HEK293 (cell line): ENCODE data around the gene HOXC10.

ENCODE experiments used
- CTCF ChIA-PET: fragments of 350-600 bp; formaldehyde crosslinking; extraction: SDS; loops from one replicate; lab custom pipeline; 2021; ENCODE audit warnings: antibody characterized with exemption; lab: Yijun Ruan, JAX
- POLR2A ChIA-PET: fragments of 300-600 bp; formaldehyde crosslinking; extraction: SDS; loops from one replicate; lab custom pipeline; 2020; ENCODE audit warnings: antibody characterized with exemption, inconsistent platforms; lab: Yijun Ruan, JAX
- H3K27ac ChIP-seq: fragments of 200-500 bp; sonication (Bioruptor generic); 2 replicates; pipeline ENCODE4 v1.5.1; 2014; ENCODE audit warnings: low read depth, low read length, control low read depth, inconsistent platforms; ENCODE audit errors: extremely low read depth
- H3K36me3 ChIP-seq, 2 experiments: fragments of 200-500 bp in 1 of 2; sonication (Bioruptor generic) in 1 of 2; 1 replicate in 1 of 2; 2 replicates in 1 of 2; pipeline ENCODE4 v1.5.1; 2014 to 2017; ENCODE audit warnings: inconsistent platforms in 2 of 2, low read length in 2 of 2; ENCODE audit not compliant: control insufficient read depth in 2 of 2, insufficient read depth in 1 of 2
- H3K4me1 ChIP-seq: fragments of 200-500 bp; sonication (Bioruptor generic); 2 replicates; pipeline ENCODE4 v1.5.1; 2014; ENCODE audit warnings: mild to moderate bottlenecking, low read length, inconsistent platforms; ENCODE audit not compliant: control insufficient read depth, insufficient read depth
- H3K4me3 ChIP-seq: 2 replicates; pipeline ENCODE4 v1.5.1; 2011; ENCODE audit warnings: low read depth, mild to moderate bottlenecking, control low read depth, low read length, moderate library complexity
- H3K9me3 ChIP-seq: fragments of 200-500 bp; sonication (Bioruptor generic); 2 replicates; pipeline ENCODE4 v1.5.1; 2014; ENCODE audit warnings: low read depth, low read length, inconsistent platforms; ENCODE audit not compliant: control insufficient read depth, insufficient read depth
- EGR2 ChIP-seq: fragments of 450-650 bp; formaldehyde crosslinking; IDR thresholded peaks from 2 replicates; pipeline ENCODE4 v1.5.1; 2016; ENCODE audit warnings: low read depth, missing biosample characterization, missing genetic modification characterization
- GLIS2 ChIP-seq: fragments of 450-650 bp; formaldehyde crosslinking; IDR thresholded peaks from 2 replicates; pipeline ENCODE4 v1.5.1; 2016; ENCODE audit warnings: missing biosample characterization, missing genetic modification characterization
- IKZF3 ChIP-seq: fragments of 450-650 bp; IDR thresholded peaks from 2 replicates; pipeline ENCODE4 v1.5.0; 2018; ENCODE audit warnings: missing biosample characterization, mild to moderate bottlenecking, missing genetic modification characterization, moderate library complexity
- KLF7 ChIP-seq: fragments of 450-650 bp; formaldehyde crosslinking; IDR thresholded peaks from 2 replicates; pipeline ENCODE4 v1.5.1; 2016; ENCODE audit warnings: missing biosample characterization, missing genetic modification characterization, borderline replicate concordance
- PRDM1 ChIP-seq: fragments of 450-650 bp; formaldehyde crosslinking; IDR thresholded peaks from 2 replicates; pipeline ENCODE4; 2016; ENCODE audit warnings: missing biosample characterization, missing genetic modification characterization
- SETDB1 ChIP-seq: IDR thresholded peaks from one replicate; pipeline ENCODE4 v1.6.1; 2017; ENCODE audit warnings: mild to moderate bottlenecking, low read length, moderate library complexity, mixed read lengths; ENCODE audit not compliant: insufficient read length
- SP7 ChIP-seq: fragments of 450-650 bp; formaldehyde crosslinking; IDR thresholded peaks from 2 replicates; pipeline ENCODE4 v1.5.1; 2016; ENCODE audit warnings: missing biosample characterization, missing genetic modification characterization
- WT1 ChIP-seq: fragments of 450-650 bp; formaldehyde crosslinking; IDR thresholded peaks from 2 replicates; pipeline ENCODE4 v1.5.1; 2016; ENCODE audit warnings: missing biosample characterization, missing genetic modification characterization
- ZBTB1 ChIP-seq: fragments of 450-650 bp; formaldehyde crosslinking; IDR thresholded peaks from 2 replicates; pipeline ENCODE4 v1.5.1; 2016; ENCODE audit warnings: missing biosample characterization, missing genetic modification characterization
- ZBTB17 ChIP-seq: fragments of 450-650 bp; formaldehyde crosslinking; IDR thresholded peaks from 2 replicates; pipeline ENCODE4 v1.5.1; 2016; ENCODE audit warnings: missing biosample characterization, missing genetic modification characterization
- ZBTB21 ChIP-seq: fragments of 450-650 bp; formaldehyde crosslinking; IDR thresholded peaks from 2 replicates; pipeline ENCODE4 v1.5.1; 2017; ENCODE audit warnings: missing biosample characterization, missing genetic modification characterization
- ZBTB48 ChIP-seq: fragments of 450-650 bp; formaldehyde crosslinking; IDR thresholded peaks from 2 replicates; pipeline ENCODE4 v1.5.1; 2016; ENCODE audit warnings: missing biosample characterization, missing genetic modification characterization
- ZBTB8A ChIP-seq: fragments of 450-650 bp; formaldehyde crosslinking; IDR thresholded peaks from 2 replicates; pipeline ENCODE4 v1.5.1; 2016; ENCODE audit warnings: missing biosample characterization, missing genetic modification characterization
- ZIC2 ChIP-seq: fragments of 450-650 bp; formaldehyde crosslinking; IDR thresholded peaks from 2 replicates; pipeline ENCODE4 v1.5.1; 2016; ENCODE audit warnings: missing biosample characterization, missing genetic modification characterization
- ZNF112 ChIP-seq: fragments of 450-650 bp; formaldehyde crosslinking; IDR thresholded peaks from 2 replicates; pipeline ENCODE4 v1.5.0; 2017; ENCODE audit warnings: missing biosample characterization, missing genetic modification characterization
- ZNF146 ChIP-seq: fragments of 450-650 bp; formaldehyde crosslinking; IDR thresholded peaks from 2 replicates; pipeline ENCODE4 v1.5.1; 2016; ENCODE audit warnings: missing biosample characterization, missing genetic modification characterization
- ZNF2 ChIP-seq: fragments of 450-650 bp; formaldehyde crosslinking; IDR thresholded peaks from 2 replicates; pipeline ENCODE4 v1.5.1; 2016; ENCODE audit warnings: missing biosample characterization, missing genetic modification characterization
- ZNF341 ChIP-seq: fragments of 450-650 bp; formaldehyde crosslinking; IDR thresholded peaks from 2 replicates; pipeline ENCODE4; 2016; ENCODE audit warnings: low read depth, missing biosample characterization, missing genetic modification characterization
- ZNF366 ChIP-seq: fragments of 450-650 bp; formaldehyde crosslinking; conservative IDR thresholded peaks from 2 replicates; pipeline ENCODE4 v1.5.1; 2016; ENCODE audit warnings: missing biosample characterization, missing genetic modification characterization
- ZNF560 ChIP-seq: fragments of 450-650 bp; formaldehyde crosslinking; IDR thresholded peaks from 2 replicates; pipeline ENCODE4 v1.5.1; 2017; ENCODE audit warnings: missing biosample characterization, missing genetic modification characterization, borderline replicate concordance
- ZNF596 ChIP-seq: fragments of 450-650 bp; IDR thresholded peaks from 2 replicates; pipeline ENCODE4 v1.5.0; 2018; ENCODE audit warnings: missing biosample characterization, mild to moderate bottlenecking, missing genetic modification characterization, moderate library complexity
- ZNF600 ChIP-seq: fragments of 450-650 bp; formaldehyde crosslinking; IDR thresholded peaks from 2 replicates; pipeline ENCODE4 v1.5.1; 2016; ENCODE audit warnings: missing biosample characterization, missing genetic modification characterization
- ZNF624 ChIP-seq: fragments of 450-650 bp; formaldehyde crosslinking; IDR thresholded peaks from 2 replicates; pipeline ENCODE4 v1.5.1; 2017; ENCODE audit warnings: missing biosample characterization, missing genetic modification characterization
- ZNF629 ChIP-seq: fragments of 450-650 bp; formaldehyde crosslinking; IDR thresholded peaks from 2 replicates; pipeline ENCODE4 v1.5.1; 2017; ENCODE audit warnings: missing biosample characterization, missing genetic modification characterization
- ZNF677 ChIP-seq: fragments of 450-650 bp; IDR thresholded peaks from 2 replicates; pipeline ENCODE4 v1.5.0; 2018; ENCODE audit warnings: missing biosample characterization, mild to moderate bottlenecking, missing genetic modification characterization, moderate library complexity
- TF ChIP-seq, protein P1 (sequence below): fragments of 450-650 bp; formaldehyde crosslinking; IDR thresholded peaks from 2 replicates; pipeline ENCODE4 v1.5.1; 2016; ENCODE audit warnings: missing biosample characterization, missing genetic modification characterization
- TF ChIP-seq, protein P2 (sequence below): fragments of 450-650 bp; formaldehyde crosslinking; IDR thresholded peaks from 2 replicates; pipeline ENCODE4 v1.5.1; 2016; ENCODE audit warnings: missing biosample characterization, missing genetic modification characterization, borderline replicate concordance
- TF ChIP-seq, protein P3 (sequence below): fragments of 450-650 bp; formaldehyde crosslinking; IDR thresholded peaks from 2 replicates; pipeline ENCODE4 v1.5.1; 2016; ENCODE audit warnings: missing biosample characterization, missing genetic modification characterization
- TF ChIP-seq, protein P4 (sequence below): fragments of 450-650 bp; formaldehyde crosslinking; IDR thresholded peaks from 2 replicates; pipeline ENCODE4 v1.5.1; 2017; ENCODE audit warnings: missing biosample characterization, missing genetic modification characterization

HOXC10 gene

DNA sequence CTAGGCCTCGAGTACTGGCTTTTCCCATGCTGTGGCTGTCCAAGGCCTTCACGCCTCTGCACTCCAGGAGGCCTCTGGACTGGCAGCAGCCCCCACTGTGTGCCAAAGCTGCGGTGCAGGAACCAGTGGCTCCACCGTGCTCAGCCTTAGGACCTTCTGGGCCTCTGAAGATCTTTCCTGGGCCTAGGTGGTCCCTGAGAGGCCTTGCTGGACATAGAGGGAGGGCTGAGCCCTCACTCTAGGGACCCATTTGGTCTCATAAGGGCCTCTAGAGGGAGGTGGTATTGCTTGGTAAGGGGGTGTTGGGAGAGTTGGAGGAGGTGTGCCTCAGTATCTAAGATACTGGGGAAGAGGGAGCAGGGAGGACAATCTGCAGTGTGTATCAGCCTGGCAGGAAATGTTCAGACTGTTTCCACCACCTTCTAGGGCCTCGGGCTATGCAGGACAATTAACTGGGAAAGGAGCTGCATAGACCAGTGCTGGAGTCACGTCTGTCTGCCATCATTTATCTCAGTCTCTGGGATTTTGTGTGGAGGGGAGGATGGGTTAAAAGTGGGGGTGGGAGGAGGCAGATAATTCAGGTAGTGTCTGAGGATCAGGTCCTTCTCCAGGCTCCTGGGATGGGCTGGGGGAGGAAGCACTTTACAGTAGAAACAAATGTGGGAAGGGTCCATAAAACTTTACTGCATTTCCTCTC, 50.8 kb downstream of the HOXC10 start:
- H3K9me3 ChIP-seq = no peaks in the 10 kb centered on the region
- POLR2A ChIA-PET = interaction anchor here (1.4 kb wide), 1 partner anchor 166 kb away, joined by 3 read pairs; no protein-coding TSS in a partner anchor
- no peak overlapping the region for H3K4me3 ChIP-seq
- CTCF ChIA-PET = interaction anchor here (0.6 to 3.5 kb wide), 12 partner anchors 9 to 179 kb away, joined by 3 to 17 read pairs (median 4); partner anchors contain the start of gene HOXC10
- peak overlapping the region; percentile 100 for H3K27ac ChIP-seq
- H3K36me3 ChIP-seq = peaks cover 0 to 6% of the 10 kb centered on the region in 2 experiments; a peak in 1 of 3 replicates
- H3K4me1 ChIP-seq = peaks cover 51% of the 10 kb centered on the region
- TF ChIP-seq ZNF146 (tag by site-specific recombination) = no peak
- TF ChIP-seq ZNF624 (tag by site-specific recombination) = no peak
- TF ChIP-seq, protein P1, sequence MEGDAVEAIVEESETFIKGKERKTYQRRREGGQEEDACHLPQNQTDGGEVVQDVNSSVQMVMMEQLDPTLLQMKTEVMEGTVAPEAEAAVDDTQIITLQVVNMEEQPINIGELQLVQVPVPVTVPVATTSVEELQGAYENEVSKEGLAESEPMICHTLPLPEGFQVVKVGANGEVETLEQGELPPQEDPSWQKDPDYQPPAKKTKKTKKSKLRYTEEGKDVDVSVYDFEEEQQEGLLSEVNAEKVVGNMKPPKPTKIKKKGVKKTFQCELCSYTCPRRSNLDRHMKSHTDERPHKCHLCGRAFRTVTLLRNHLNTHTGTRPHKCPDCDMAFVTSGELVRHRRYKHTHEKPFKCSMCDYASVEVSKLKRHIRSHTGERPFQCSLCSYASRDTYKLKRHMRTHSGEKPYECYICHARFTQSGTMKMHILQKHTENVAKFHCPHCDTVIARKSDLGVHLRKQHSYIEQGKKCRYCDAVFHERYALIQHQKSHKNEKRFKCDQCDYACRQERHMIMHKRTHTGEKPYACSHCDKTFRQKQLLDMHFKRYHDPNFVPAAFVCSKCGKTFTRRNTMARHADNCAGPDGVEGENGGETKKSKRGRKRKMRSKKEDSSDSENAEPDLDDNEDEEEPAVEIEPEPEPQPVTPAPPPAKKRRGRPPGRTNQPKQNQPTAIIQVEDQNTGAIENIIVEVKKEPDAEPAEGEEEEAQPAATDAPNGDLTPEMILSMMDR (tag by site-specific recombination) = peak; percentile 34; the same call in 1 of the 2 replicates
- TF ChIP-seq ZNF596 = 0 out of 2 replicates have a peak, but pooled peaks have one; percentile 0
- TF ChIP-seq ZIC2 (tag by site-specific recombination) = peak; percentile 61
- TF ChIP-seq ZNF629 (tag by site-specific recombination) = peak; percentile 33; the same call in 1 of the 2 replicates
- TF ChIP-seq KLF7 (tag by site-specific recombination) = no peak
- TF ChIP-seq ZNF2 = peak; percentile 54; the same call in 1 of the 2 replicates
- TF ChIP-seq ZBTB21 = no peak
- TF ChIP-seq ZNF677 (tag by site-specific recombination) = no peak
- no peak for TF ChIP-seq ZNF560 (tag by site-specific recombination)
- TF ChIP-seq PRDM1 (tag by site-specific recombination) = no peak
- TF ChIP-seq, protein P2, sequence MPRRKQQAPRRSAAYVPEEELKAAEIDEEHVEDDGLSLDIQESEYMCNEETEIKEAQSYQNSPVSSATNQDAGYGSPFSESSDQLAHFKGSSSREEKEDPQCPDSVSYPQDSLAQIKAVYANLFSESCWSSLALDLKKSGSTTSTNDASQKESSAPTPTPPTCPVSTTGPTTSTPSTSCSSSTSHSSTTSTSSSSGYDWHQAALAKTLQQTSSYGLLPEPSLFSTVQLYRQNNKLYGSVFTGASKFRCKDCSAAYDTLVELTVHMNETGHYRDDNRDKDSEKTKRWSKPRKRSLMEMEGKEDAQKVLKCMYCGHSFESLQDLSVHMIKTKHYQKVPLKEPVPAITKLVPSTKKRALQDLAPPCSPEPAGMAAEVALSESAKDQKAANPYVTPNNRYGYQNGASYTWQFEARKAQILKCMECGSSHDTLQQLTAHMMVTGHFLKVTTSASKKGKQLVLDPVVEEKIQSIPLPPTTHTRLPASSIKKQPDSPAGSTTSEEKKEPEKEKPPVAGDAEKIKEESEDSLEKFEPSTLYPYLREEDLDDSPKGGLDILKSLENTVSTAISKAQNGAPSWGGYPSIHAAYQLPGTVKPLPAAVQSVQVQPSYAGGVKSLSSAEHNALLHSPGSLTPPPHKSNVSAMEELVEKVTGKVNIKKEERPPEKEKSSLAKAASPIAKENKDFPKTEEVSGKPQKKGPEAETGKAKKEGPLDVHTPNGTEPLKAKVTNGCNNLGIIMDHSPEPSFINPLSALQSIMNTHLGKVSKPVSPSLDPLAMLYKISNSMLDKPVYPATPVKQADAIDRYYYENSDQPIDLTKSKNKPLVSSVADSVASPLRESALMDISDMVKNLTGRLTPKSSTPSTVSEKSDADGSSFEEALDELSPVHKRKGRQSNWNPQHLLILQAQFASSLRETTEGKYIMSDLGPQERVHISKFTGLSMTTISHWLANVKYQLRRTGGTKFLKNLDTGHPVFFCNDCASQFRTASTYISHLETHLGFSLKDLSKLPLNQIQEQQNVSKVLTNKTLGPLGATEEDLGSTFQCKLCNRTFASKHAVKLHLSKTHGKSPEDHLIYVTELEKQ (tag by site-specific recombination) = no peak
- no peak for TF ChIP-seq ZBTB1 (tag by site-specific recombination)
- TF ChIP-seq ZNF341 (tag by site-specific recombination) = peak; percentile 94
- peak; percentile 71 for TF ChIP-seq IKZF3 (tag by site-specific recombination)
- peak; percentile 50 for TF ChIP-seq ZBTB8A (tag by site-specific recombination)
- TF ChIP-seq ZNF366 = peak; percentile 66
- no peak; the same call in 1 of the 2 replicates for TF ChIP-seq SP7 (tag by site-specific recombination)
- TF ChIP-seq, protein P3, sequence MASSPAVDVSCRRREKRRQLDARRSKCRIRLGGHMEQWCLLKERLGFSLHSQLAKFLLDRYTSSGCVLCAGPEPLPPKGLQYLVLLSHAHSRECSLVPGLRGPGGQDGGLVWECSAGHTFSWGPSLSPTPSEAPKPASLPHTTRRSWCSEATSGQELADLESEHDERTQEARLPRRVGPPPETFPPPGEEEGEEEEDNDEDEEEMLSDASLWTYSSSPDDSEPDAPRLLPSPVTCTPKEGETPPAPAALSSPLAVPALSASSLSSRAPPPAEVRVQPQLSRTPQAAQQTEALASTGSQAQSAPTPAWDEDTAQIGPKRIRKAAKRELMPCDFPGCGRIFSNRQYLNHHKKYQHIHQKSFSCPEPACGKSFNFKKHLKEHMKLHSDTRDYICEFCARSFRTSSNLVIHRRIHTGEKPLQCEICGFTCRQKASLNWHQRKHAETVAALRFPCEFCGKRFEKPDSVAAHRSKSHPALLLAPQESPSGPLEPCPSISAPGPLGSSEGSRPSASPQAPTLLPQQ (tag by site-specific recombination) = 0 out of 2 replicates have a peak, but pooled peaks have one; percentile 20
- peak; percentile 80 for TF ChIP-seq ZNF600 (tag by site-specific recombination)
- peak; percentile 86 for TF ChIP-seq ZBTB48 (tag by site-specific recombination)
- peak; percentile 83 for TF ChIP-seq EGR2 (tag by site-specific recombination)
- TF ChIP-seq ZBTB17 (tag by site-specific recombination) = peak; percentile 69
- no peak for TF ChIP-seq ZNF112 (tag by site-specific recombination)
- peak; percentile 66 for TF ChIP-seq GLIS2 (tag by site-specific recombination)
- TF ChIP-seq, protein P4, sequence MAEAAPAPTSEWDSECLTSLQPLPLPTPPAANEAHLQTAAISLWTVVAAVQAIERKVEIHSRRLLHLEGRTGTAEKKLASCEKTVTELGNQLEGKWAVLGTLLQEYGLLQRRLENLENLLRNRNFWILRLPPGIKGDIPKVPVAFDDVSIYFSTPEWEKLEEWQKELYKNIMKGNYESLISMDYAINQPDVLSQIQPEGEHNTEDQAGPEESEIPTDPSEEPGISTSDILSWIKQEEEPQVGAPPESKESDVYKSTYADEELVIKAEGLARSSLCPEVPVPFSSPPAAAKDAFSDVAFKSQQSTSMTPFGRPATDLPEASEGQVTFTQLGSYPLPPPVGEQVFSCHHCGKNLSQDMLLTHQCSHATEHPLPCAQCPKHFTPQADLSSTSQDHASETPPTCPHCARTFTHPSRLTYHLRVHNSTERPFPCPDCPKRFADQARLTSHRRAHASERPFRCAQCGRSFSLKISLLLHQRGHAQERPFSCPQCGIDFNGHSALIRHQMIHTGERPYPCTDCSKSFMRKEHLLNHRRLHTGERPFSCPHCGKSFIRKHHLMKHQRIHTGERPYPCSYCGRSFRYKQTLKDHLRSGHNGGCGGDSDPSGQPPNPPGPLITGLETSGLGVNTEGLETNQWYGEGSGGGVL (tag by site-specific recombination) = 0 out of 2 replicates have a peak, but pooled peaks have one; percentile 21
- peak; percentile 85 for TF ChIP-seq WT1
- no peak for TF ChIP-seq SETDB1
